Stomach (tissue), 9 donors: ENCODE measurements around the gene MRPL21. TPM values are rescaled to one million over a fixed set of nuclear protein-coding genes. Genes with fewer than 3 reads are reported as not detected.
A peak's percentile ranks its signal among the peaks of the same experiment; 100 is the strongest.

Source experiments
- DNase-seq, 2 donors: peaks; one replicate each; pipeline versions ENCODE4 v3.0.0 to v3.0.0-alpha.2; 2013 to 2019
- H3K27ac ChIP-seq, 5 donors: fragments of 200-600 bp in 4 of 5; sonication (generic) in 4 of 5; one replicate each; pipeline ENCODE4 v1.5.1; 2013 to 2019; ENCODE audit warnings: mild to moderate bottlenecking in 1 of 5, moderate library complexity in 1 of 5
- H3K27me3 ChIP-seq, 3 donors: fragments of 200-600 bp; sonication (generic); one replicate each; pipeline ENCODE4 v1.5.1; 2017 to 2019; ENCODE audit warnings: mixed run types in 1 of 3
- H3K36me3 ChIP-seq, 4 donors: fragments of 200-600 bp; sonication (generic); 1 replicate in 3 of 4; 2 replicates in 1 of 4; pipeline ENCODE4 v1.5.1; 2016 to 2019
- H3K4me1 ChIP-seq, 4 donors: fragments of 200-600 bp; sonication (generic); one replicate each; pipeline ENCODE4 v1.5.1; 2016 to 2019
- H3K4me3 ChIP-seq, 4 donors: fragments of 200-600 bp; sonication (generic) in 3 of 4; one replicate each; pipeline ENCODE4 v1.5.1; 2016 to 2019; ENCODE audit warnings: mild to moderate bottlenecking in 1 of 4
- H3K9me3 ChIP-seq, 4 donors: fragments of 200-600 bp; sonication (generic); one replicate each; pipeline ENCODE4 v1.5.1; 2016 to 2019
- EP300 ChIP-seq: sonication (generic); formaldehyde crosslinking; IDR thresholded peaks from one replicate; pipeline ENCODE4 v1.6.1; 2017; ENCODE audit warnings: antibody characterized with exemption
- POLR2A ChIP-seq, 4 donors: fragments of 450-650 bp; IDR thresholded peaks; one replicate each; pipeline ENCODE4 v1.6.1; 2016; ENCODE audit warnings: antibody characterized with exemption in 4 of 4, control low read depth in 2 of 4, mild to moderate bottlenecking in 1 of 4, moderate library complexity in 1 of 4
- POLR2AphosphoS5 ChIP-seq, 3 donors: sonication (generic); formaldehyde crosslinking; IDR thresholded peaks; one replicate each; pipeline ENCODE4 v1.6.1; 2016; ENCODE audit warnings: antibody characterized with exemption in 3 of 3
- WGBS, 5 donors: extraction: QIAGEN DNeasy Blood & Tissue Kit in 3 of 5; methylation state at CpG; one replicate each; pipeline versions ENCODE4 v1.1.5 to v1.1.7; 2013 to 2018; 5-methylcytosine and 5-hydroxymethylcytosine counted together
- intact Hi-C: fragments of 100-400 bp; cut with DNase I; formaldehyde crosslinking; loops from one replicate; pipeline ENCODE4 v1.15.1; 2023; ENCODE audit warnings: low total_unique reads
- polyA plus RNA-seq, 3 donors: library from polyadenylated mRNA; stranded (reverse); fragments of 200-250 nt; gene quantifications; one replicate each; pipeline ENCODE4 v1.2.3, GENCODE V29; 2013
- total RNA-seq, 5 donors: library from RNA; depleted of rRNA; stranded (reverse); fragments of >200 nt; gene quantifications; one replicate each; pipeline versions ENCODE4 v1.1.0 to v1.2.3, GENCODE V29; 2014 to 2016
- TF ChIP-seq, protein P1 (sequence below), 7 experiments: fragments of 450-650 bp in 4 of 7; fragments of 200-600 bp in 3 of 7; sonication (generic) in 3 of 7; IDR thresholded peaks; one replicate each; pipeline ENCODE4 v1.5.1; 2016 to 2019; ENCODE audit warnings: antibody characterized with exemption in 7 of 7, control low read depth in 2 of 7, mild to moderate bottlenecking in 1 of 7
- donor health status: healthy with polysubstance abuse.
- donor health status: Bipolar disorder and iron deficiency.
- donor health status: healthy.

Gene MRPL21
- total and polyA plus RNA-seq, 8 donors = 30.6 to 185 (median 92.6) TPM

- 77 to 88% (median 78%) methylated on average over 3 of the region's 3 CpGs for WGBS, 5 donors
- Histone ChIP-seq H3K4me3 (peak overlapping the region; percentile 70 to 98 (median 88)), H3K4me1 (peaks cover 36 to 58% (median 41%) of the 10 kb centered on the region in 4 donors), H3K9me3 (no peaks in the 10 kb centered on the region), H3K27ac (peak overlapping the region; percentile 32 to 98 (median 97)), H3K27me3 (no peaks in the 10 kb centered on the region), H3K36me3 (no peaks in the 10 kb centered on the region)
- DNase-seq = no peak
- intact Hi-C loops = no loop called here
- TF ChIP-seq, protein P1, sequence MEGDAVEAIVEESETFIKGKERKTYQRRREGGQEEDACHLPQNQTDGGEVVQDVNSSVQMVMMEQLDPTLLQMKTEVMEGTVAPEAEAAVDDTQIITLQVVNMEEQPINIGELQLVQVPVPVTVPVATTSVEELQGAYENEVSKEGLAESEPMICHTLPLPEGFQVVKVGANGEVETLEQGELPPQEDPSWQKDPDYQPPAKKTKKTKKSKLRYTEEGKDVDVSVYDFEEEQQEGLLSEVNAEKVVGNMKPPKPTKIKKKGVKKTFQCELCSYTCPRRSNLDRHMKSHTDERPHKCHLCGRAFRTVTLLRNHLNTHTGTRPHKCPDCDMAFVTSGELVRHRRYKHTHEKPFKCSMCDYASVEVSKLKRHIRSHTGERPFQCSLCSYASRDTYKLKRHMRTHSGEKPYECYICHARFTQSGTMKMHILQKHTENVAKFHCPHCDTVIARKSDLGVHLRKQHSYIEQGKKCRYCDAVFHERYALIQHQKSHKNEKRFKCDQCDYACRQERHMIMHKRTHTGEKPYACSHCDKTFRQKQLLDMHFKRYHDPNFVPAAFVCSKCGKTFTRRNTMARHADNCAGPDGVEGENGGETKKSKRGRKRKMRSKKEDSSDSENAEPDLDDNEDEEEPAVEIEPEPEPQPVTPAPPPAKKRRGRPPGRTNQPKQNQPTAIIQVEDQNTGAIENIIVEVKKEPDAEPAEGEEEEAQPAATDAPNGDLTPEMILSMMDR (IDR thresholded peaks at IDR 0.05) = no peak
- TF ChIP-seq EP300 = no peak
Observed at GRCh38 chr11:68844376-68844775, 59.3 kb downstream of the MRPL21 start.

- peak; percentile 93 to 95 for DNase-seq
- Histone ChIP-seq H3K27ac (peak overlapping the region; percentile 32 to 98 (median 97)), H3K9me3 (no peaks in the 10 kb centered on the region), H3K27me3 (no peaks in the 10 kb centered on the region), H3K36me3 (no peaks in the 10 kb centered on the region), H3K4me1 (peaks cover 36 to 61% (median 45%) of the 10 kb centered on the region in 4 donors), H3K4me3 (peak overlapping the region; percentile 70 to 98 (median 88))
- 5 to 26% (median 6%) methylated on average over 16 to 54 of the region's 54 CpGs for WGBS, 5 donors
- TF ChIP-seq POLR2AphosphoS5 (IDR thresholded peaks at IDR 0.05) (peak; percentile 33 to 91 (median 71)), POLR2A (IDR thresholded peaks at IDR 0.05) (no peak), EP300 (no peak)
- TF ChIP-seq, protein P1 (IDR thresholded peaks at IDR 0.05) = peak in 5 of 7 experiments; percentile 55 to 88 (median 77)
- intact Hi-C loops = no loop called here
Observed at GRCh38 chr11:68843703-68844312, 59.8 kb downstream of the MRPL21 start.

DNA sequence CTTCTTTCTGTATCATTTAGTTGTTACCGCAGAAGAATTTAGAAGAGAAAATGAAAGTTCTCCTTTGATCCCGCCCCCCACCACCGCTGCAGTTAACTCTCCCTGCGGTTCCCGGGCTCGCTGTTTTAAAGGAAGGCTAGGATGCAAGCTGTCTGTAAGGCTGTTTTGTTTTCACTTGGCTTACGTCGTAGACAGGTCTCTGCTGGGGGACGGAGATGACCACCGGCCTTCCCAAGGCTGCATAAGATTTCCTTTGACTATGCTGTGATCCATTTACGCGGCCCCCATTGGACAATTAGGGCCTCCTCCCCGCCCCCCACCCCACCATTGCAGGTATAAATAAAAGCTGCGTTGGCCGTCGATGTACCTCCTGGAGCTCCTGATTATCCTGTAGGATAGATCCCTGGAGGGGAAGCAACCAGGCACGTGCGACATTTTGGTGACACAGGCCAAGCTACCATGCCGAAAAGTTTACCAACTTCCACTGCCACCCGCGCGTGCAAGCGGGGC, 60.5 kb downstream of the MRPL21 start:
- Histone ChIP-seq H3K4me1 (peaks cover 38 to 68% (median 52%) of the 10 kb centered on the region in 4 donors), H3K4me3 (peak overlapping the region; percentile 70 to 98 (median 88)), H3K36me3 (no peaks in the 10 kb centered on the region), H3K9me3 (no peaks in the 10 kb centered on the region), H3K27me3 (no peaks in the 10 kb centered on the region), H3K27ac (peak overlapping the region; percentile 11 to 98 (median 97))
- TF ChIP-seq, protein P1 (IDR thresholded peaks at IDR 0.05) = no peak
- TF ChIP-seq POLR2AphosphoS5 (IDR thresholded peaks at IDR 0.05) (no peak), POLR2A (IDR thresholded peaks at IDR 0.05) (no peak), EP300 (no peak)
- WGBS, 5 donors = 10 to 15% (median 12%) methylated on average over 23 of the region's 23 CpGs
- DNase-seq = peak; percentile 63 to 75
- intact Hi-C loops = no loop called here

DNA sequence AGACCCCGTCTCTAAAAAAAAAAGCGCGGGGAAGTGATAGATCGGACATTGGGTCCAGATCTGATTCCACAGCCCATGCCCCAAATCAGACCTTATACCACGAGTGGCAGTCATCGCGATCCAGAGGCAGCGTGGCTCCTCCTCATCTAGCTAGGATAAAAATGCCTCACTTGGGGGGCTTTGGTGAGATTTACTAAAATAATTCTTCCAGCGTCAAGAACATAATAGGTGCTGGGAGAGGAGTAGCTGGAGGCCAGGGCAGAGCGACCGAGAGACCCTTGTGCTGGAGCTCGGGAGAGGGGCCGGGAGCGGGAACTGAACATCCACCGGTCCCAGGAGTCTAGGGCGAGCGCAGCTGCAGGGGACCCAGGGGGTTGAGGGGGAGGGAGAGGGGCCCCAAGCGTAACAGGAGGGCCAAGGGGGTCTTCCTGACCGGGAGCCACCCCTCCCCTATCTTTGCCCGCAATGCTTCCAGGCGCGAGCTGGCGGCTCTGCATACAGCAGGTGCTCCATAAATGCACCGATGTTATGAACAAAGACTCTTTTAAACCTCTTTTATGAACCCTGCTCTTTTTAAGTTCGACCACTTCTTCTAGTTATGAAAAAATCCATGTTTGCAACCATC, 61.1 kb downstream of the MRPL21 start:
- Histone ChIP-seq H3K27ac (peak overlapping the region; percentile 94 to 98 (median 97)), H3K4me3 (peak overlapping the region; percentile 70 to 98 (median 88)), H3K27me3 (no peaks in the 10 kb centered on the region), H3K9me3 (no peaks in the 10 kb centered on the region), H3K36me3 (no peaks in the 10 kb centered on the region), H3K4me1 (peaks cover 43 to 74% (median 58%) of the 10 kb centered on the region in 4 donors)
- whole genome bisulfite sequencing, 5 donors = 39 to 49% (median 41%) methylated on average over 24 to 25 of the region's 25 CpGs
- DNase-seq = no peak
- TF ChIP-seq EP300 (no peak), POLR2AphosphoS5 (IDR thresholded peaks at IDR 0.05) (no peak), POLR2A (IDR thresholded peaks at IDR 0.05) (no peak)
- TF ChIP-seq, protein P1 (IDR thresholded peaks at IDR 0.05) = no peak
- intact Hi-C loops = no loop called here
